Measurements from ENCODE around the gene SLC1A3.

SLC1A3 gene

GRCh38 chr5:36654564-36654963, 48.2 kb downstream of the SLC1A3 start:
- DNase-seq, result no peak

- DNase-seq, result peak in 28 of 58 donors; percentile 8 to 73 (median 28)
Measured at GRCh38 chr5:36655161-36655560, 48.8 kb downstream of the SLC1A3 start.

GRCh38 chr5:36656556-36656955, 50.1 kb downstream of the SLC1A3 start:
- no peak for DNase-seq

GRCh38 chr5:36657563-36657995, 51.2 kb downstream of the SLC1A3 start:
- peak in 26 of 58 donors; percentile 15 to 81 (median 36) for DNase-seq

GRCh38 chr5:36658038-36658756, 51.8 kb downstream of the SLC1A3 start:
- DNase-seq, result no peak

GRCh38 chr5:36659411-36659810, 53.0 kb downstream of the SLC1A3 start:
- no peak for DNase-seq

- peak in 1 of 58 donors; percentile 53 for DNase-seq
Measured at GRCh38 chr5:36660397-36661049, 54.1 kb downstream of the SLC1A3 start.

- DNase-seq, result peak in 2 of 58 donors; percentile 22 to 41
Measured at GRCh38 chr5:36661456-36662220, 55.2 kb downstream of the SLC1A3 start.

GRCh38 chr5:36662291-36662851, 56.0 kb downstream of the SLC1A3 start:
- peak in 50 of 58 donors; percentile 27 to 89 (median 60) for DNase-seq

GRCh38 chr5:36664766-36665165, 58.4 kb downstream of the SLC1A3 start:
- DNase-seq, result peak in 12 of 58 donors; percentile 6 to 80 (median 18)

- no peak for DNase-seq
Measured at GRCh38 chr5:36665628-36666027, 59.2 kb downstream of the SLC1A3 start.

- DNase-seq, result no peak
Measured at GRCh38 chr5:36666274-36666673, 59.9 kb downstream of the SLC1A3 start.

- DNase-seq, result no peak
Measured at GRCh38 chr5:36666986-36667385, 60.6 kb downstream of the SLC1A3 start.

GRCh38 chr5:36667824-36668223, 61.4 kb downstream of the SLC1A3 start:
- DNase-seq, result no peak

- DNase-seq, result peak in 16 of 58 donors; percentile 10 to 55 (median 30)
Measured at GRCh38 chr5:36669015-36669651, 62.7 kb downstream of the SLC1A3 start.

GRCh38 chr5:36670548-36670947, 64.1 kb downstream of the SLC1A3 start:
- no peak for DNase-seq

- no peak for DNase-seq
Measured at GRCh38 chr5:36675282-36675681, 68.9 kb downstream of the SLC1A3 start.

GRCh38 chr5:36679221-36679989, 73.0 kb downstream of the SLC1A3 start:
- no peak for DNase-seq

- peak in 31 of 58 donors; percentile 9 to 70 (median 35) for DNase-seq
Measured at GRCh38 chr5:36680066-36680465, 73.7 kb downstream of the SLC1A3 start.

- no peak for DNase-seq
Measured at GRCh38 chr5:36681711-36682110, 75.3 kb downstream of the SLC1A3 start.
